ENCODE results near the gene CHRNA4.

GRCh38 chr20:63381781-63382431 lies 20.8 kb upstream of the CHRNA4 start:
- TF ChIP-seq POLR2A (IDR thresholded peaks at IDR 0.05; ENCODE audit: low read depth, low read length) (no peak), POLR2AphosphoS5 (IDR thresholded peaks at IDR 0.05; ENCODE audit: low read depth, low read length) (no peak)

Data from GM12892 (cell line).